Stimulated activated CD8-positive, alpha-beta memory T cell treated with anti-CD3 and anti-CD28 coated beads, Interleukin-4, amount 100 ng/mL, for 48 hours (primary cell): Measurements from ENCODE around the gene HHAT.
"Not testable (repeated sequence)": the region's sequence is repeated elsewhere in the genome, so short reads cannot be mapped to it uniquely, and the experiment has no call there.

Experiments
- DNase-seq: peaks from one replicate; pipeline ENCODE4 v3.0.0-alpha.2; 2020

HHAT gene

DNA sequence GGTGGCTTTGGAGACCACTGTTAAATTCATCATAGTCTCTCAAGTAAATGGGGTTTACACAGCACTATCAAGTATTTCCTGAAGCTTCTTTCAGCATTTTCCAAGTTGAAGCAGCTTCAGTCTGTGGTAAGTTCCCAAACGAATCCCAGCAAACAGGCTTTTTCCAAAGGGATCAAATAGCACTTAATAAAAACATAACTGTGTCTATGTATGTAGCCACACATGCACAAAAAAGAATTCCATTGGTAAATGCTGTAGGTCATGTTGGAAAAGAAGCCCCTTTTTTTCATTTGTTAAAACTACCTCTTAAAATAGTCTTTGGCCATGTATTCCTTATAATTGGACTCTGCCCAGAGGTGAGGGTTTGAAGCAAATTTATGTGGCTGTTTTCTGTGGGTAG, 69.8 kb downstream of the HHAT start:
- DNase-seq: no peak

DNA sequence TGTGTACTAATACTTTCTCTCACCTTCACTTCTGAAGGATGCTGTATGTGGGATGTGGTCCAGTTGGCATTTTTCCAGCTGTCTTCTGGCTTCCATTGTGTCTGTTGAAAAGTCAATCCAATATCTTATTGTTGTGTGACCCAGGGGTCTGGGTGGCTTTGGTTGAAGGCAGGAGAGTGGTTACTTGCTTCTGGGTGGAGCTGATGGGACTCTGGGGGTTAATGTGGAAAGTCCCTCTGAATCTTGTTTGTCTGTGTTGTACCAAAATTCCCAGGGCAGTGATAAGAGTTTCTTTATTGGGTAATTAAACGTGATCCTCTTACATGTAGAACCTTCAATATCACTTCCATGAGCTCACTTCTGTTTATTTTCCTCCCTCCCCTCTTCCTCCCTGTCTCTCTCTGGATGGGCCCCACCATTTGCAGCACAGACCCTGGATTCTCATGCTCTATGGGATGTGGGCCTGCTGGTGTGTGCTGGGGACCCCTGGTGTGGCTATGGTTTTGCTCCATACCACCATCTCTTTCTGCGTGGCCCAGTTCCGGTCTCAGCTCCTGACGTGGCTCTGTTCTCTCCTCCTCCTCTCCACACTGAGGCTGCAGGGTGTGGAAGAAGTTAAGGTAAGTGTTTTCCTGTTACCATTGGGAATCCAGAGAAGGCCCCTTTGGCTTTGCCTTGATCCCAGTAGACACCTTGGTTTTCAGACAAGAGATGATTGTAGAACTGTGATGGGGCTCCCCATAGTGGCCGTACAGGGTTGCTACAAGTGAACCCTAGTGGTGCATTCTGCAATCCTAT, 71.5 kb downstream of the HHAT start:
- DNase-seq: peak; percentile 65

DNA sequence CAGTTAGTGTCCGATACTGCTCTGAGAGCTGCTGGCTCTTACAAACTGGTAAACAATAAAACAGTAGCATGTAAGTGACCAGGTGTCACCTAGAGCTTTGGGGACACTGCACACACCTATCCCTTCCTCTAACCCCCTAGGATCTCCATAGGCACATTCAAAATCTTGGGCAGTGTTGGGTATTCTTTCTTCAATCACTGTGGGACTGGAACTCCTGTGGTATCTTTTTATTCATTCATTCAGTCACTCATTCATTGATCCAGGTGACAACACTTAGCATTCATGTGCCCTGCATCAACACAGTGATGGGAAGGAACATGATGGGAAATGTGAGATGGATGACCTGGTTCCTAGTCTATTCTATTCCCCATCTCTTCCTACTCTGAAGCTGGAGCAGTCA, 73.9 kb downstream of the HHAT start:
- no peak for DNase-seq

DNA sequence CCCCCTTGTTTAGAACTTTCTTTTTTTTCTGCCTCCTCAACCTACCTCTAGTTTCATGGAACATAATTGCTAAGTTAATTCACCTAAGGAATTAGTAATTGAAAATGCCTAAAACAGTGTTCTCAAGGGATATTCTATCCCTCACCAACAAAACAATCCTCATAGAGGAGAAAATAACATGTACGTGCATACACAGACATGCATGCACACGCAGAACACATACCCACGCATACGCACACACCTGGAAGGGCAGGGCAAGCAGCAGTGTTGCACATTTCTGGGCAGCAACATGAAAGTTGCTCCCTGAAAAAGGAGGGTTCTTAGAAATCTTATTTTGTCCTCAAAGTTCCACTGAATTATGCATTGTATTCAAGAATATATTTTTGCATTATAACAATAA, 76.6 kb downstream of the HHAT start:
- no peak for DNase-seq

DNA sequence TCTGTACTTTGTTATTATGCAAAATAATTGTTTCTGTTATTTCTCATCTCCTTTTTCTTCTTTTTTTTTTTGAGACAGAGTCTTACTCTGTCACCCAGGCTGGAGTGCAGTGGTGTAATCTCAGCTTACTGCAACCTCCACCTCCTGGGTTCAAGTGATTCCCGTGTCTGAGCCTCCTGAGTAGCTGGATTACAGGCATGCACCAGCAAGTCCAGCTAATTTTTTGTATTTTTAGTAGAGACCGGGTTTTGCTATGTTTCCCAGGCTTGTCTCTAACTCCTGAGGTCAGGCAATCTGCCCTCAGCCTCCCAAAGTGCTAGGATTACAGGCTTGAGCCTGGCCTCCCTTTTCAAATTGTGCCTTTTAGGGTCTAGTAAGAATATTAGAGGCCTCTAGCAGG, 77.6 kb downstream of the HHAT start:
- DNase-seq: not testable (repeated sequence)

DNA sequence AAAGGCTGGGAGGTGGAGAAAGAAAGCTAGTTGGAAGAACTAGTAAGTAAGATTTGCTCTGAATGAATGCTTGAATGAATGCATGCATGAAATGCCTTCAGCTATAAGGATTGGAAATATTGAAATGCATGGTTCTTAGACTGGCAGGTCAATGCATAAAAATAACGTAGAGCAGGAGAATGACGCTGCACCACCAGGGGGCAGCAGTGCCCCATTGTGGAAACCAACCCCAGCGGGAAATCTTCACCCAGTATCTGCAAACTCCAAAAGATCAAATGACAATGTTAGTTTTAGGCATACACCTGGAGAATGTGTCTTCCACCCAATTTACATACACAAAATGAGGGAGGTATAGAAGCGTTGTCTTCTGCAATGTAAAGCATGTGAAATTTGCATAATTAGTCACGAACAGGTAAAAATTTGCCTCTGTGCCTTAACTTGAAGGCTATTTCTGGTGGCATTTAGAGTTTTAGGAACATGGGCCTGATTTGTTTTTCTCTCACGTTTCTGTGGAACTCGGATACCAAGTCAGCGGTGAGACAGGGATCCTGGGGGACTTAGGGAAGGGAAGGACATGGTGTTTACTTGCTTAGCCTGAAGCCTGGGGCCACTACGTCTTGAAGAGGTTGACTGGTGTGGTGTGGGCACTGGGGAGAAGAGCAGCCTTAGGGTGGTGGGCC, 78.6 kb downstream of the HHAT start:
- DNase-seq: peak; percentile 90

DNA sequence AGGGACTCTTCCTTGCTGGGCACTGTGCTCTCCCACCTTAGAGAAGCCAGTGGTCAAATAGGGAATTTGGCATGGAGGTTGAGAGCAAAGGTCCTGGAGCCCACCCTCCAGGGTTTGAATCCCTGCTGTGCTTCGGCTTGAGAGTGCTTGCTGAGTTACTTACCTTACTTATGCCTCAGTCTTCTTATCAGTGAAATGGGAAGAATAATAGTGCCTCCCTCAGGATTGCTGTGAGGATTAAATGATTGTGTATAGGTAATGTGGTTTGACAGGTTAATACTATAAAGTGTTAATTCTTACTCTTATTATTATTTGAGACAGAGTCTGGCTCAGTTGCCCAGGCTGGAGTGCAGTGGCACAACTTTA, 79.2 kb downstream of the HHAT start:
- DNase-seq: no peak

DNA sequence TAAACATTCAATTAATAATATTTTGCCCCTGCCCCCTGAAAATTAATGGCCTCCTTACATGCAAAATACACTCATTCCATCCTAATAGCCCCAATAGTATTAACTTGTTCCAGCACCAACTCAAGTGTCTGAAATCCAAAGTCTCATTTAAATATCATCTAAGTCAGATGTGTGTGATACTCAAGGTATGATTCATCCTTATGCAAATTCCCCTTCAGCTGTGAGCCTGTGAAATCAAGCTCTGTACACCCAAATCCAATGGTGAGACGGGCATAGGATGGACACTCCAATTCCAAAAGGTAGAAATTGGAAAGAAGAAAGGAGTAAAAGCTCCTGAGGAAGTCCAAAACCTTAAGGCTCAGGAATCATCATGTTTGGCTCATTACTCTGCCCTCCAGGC, 83.5 kb downstream of the HHAT start:
- DNase-seq: no peak

DNA sequence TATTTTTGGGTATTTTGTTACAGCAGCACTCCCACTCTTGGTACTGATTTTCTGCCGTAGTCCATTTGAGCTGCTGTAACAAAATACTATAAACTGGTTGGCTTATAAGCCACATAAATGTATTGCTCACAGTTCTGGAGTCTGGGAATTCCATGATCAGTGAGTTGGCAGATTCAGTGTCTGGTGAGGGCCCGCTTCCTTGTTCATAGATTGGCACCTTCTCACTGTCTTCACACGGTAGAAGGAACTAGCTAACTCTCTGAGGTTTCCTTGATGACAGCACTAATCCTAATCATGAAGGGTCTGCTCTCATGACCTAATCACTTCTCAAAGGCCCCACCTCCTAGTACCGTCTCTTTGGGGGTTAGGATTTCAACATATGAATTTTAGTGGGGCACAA, 85.2 kb downstream of the HHAT start:
- no peak for DNase-seq

DNA sequence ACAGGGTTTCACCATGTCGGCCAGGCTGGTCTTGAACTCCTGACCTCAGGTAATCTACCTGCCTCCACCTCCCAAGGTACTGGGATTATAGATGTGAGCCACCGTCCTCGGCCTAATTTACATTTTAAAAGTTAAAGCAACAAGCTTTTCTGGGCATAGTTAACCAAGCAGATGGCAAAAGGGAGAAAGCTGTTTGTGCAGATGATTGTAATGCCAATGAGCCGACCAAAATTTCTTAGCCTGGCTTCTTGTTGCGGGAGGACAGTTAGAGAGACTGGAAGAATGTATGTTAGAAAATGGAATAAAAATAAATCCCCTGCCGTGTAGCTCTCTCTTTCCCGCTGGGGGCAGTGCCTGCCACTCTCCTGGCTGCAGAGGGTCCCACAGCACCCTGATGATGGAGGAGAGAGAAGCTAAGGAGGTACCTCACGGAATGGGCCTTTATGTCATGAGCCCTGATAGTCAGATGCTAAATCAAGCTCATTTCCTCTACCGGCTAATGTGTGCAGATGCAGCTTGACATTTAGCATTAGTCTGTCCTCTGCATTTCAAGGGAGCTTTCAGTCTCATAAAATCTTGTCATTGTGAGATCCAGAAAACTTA, 87.2 kb downstream of the HHAT start:
- DNase-seq: no peak

DNA sequence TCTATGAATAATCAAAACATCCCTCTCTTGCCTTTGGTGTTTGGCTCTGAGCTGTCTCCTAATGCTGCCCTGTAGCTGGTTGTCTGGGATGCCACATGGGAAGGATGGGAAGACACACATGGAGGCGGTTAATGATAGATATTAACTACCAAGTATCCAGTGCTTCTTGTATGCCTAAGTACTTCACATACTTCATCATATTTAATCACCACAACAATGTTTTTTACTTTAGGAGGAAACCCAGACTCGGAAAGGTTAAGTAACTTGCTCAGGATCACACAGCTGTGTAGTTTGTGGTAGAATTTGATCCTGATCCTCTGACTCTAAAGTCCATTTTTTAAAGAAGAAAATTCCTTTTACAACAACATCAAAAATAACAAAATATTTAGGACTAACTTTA, 88.0 kb downstream of the HHAT start:
- DNase-seq: no peak

DNA sequence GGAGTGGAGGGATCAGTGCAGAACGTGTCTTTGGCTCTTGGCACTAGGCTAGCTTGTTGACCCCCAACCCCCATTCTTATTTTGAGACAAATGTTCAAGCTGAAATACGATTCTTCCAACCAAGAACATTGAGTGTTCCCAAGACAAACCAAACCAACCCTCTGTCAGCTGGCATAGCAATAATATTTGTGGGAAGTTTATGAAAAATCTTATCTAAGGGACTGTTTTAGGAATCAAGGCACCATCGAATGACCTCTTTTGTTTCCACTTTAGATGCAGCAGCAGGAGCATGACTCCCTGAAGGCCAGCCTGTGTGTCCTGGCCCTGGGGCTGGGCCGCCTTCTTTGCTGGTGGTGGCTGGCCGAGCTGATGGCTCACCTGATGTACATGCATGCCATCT, 89.2 kb downstream of the HHAT start:
- no peak for DNase-seq

DNA sequence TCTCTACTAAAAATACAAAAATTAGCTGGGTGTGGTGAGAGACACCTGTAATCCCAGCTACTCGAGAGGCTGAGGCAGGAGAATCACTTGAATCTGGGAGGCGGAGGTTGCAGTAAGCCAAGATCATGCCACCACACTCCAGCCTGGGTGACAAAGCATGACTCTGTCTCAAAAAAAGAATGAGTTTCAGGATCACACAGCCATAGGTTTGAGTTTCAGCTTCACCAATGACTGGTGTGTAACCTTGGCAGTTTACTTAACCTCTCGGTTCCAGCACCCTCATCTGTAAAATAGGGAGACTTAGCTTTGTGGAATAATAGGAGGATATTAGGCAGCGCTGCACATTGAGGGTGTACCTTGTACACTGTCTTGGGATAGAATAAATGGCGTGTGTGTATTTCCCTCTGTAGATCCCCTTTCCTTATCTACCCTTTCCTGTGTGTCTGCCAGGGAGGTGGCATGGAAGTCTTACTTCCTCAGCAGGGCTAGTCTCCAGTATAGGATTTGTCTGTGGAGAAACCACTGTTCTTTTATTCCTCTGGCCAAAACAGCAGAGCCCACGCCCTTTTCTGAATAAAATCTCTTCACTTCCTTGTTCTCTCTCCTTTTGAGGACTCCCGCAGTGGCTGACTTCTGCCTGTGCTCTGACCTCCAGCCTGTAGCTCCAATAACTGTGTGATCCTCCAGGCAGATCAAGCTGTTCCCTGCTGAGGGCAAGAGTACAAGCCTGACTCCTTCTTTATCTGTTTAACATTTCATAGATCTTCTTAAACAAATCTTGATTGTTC, 90.4 kb downstream of the HHAT start:
- no peak for DNase-seq

DNA sequence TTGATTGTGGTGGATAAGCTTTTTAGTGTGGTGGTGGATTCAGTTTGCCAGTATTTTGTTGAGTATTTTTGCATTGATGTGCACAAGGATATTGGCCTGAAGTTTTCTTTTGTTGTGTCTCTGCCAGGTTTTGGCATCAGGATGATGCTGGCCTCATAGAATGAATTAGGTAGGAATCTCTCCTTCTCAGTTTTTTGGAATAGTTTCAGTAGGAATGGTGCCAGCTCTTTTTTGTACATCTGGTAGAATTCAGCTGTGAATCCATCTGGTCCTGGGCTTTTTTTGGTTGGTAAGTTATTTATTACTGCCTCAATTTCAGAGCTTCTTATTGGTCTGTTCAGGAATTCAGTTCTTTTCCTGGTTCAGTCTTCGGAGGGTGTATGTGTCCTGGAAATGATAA, 98.0 kb downstream of the HHAT start:
- not testable (repeated sequence) for DNase-seq

DNA sequence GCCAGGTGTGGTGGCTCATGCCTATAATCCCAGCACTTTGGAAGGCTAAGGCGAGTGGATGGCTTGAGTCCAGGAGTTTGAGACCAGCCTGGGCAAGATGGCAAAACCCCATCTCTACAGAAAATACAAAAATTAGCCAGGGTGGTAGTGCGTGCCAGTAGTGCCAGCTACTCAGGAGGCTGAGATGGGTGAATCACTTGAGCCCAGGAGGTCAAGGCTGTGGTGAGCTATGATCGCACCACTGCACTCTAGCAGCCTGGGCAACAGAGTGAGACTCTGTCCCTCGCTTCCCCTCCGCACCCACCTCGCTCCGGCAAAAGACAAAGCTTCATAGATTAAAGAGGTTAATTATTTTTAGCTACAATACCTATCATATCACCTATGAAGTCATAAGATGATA, 100.0 kb downstream of the HHAT start:
- DNase-seq: no peak

DNA sequence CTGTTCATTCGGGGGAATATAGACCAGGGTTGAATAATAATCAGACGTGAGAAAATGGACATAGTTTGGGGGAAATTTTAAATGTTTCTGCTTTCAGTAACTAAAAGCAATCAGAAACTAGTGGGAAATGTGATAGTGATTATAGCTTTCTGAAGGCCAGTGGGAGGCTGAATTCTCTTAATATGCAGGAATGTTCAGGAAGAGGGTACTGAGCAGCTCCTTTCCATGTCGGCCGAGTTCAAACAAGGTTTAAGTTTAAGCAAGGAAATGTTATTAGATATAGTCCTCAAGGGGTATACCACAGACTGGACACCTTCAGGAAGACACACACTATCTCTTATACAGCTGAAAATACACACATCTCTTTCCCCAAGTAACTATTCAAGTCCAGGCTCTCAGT, 105.5 kb downstream of the HHAT start:
- no peak for DNase-seq

DNA sequence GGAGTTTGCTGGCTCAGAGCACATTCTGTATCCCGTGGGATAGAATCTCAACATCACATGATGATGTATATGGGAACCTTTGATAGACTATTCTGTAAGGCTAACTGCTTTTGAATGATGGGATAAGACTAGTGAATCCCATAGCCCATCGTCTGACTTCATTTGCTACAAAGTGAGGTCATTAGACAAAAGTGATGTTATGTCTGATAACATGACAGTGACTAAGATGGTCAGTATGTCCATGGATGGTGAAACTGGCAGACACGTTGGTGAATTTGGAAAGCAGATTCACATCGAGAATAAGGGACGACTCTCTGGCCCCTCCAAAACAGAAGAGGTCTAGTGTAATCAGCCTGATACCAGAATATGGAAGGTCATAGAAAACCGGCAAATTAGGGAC, 108.4 kb downstream of the HHAT start:
- no peak for DNase-seq

DNA sequence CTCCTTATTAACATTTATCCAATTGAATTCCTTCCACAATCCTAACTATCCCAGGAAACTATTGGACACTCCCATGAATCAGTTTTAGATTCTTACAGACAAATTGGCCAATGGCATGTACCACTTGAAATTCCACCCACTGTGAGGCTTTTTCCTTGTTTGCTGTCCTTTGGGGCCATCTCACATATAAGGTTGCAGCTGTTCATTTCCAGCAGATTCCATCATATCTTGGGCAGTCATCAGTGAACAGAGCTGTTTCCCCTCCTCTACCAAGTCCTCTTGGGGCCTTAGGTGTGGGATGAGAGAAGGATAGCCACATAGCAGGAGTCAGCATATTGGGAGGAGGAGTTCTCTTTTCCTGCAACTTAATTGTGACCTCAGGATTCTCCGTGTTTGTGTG, 109.1 kb downstream of the HHAT start:
- DNase-seq: no peak

DNA sequence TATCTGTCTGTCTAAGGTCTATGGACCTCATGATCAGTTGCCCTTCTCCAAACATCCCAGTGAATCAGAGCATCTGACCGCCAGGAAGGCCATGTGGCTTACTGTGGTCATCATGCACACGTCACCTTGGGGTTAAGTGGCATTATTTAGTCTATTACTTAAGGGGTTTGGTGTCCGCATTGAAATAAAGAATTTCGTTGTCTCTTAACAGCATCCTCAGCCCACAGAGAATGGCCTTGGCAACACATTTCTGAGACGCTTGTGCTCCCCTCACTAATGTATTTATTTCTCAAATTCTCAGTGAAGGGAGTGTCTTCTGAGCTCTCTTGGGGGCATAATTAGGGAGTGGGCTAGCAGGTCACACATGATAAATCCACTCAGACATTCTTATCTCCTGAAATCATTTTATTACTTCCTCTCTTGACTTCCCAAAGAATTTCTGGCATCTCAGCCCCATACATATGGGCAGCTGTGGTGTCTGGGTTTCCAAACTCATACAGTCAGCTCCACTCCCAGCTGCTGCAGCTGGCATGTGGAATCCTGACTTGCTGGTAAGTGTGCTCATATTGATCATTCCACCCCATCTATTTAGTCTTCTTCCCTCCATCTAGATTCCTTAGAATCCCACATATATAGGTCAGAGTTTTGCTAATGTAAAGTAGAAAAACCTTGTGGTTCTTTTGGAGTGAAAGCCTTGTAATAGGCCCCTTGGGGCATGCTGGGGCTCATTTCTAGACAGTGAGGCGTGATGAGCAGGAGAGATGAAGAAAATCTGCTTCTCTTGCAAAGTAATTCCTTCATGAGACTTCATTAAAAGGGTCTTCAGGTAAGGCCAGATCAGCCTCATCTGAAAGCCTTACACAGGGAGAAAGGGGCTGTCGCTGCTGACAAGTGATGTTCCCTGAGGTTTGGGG, 110.5 kb downstream of the HHAT start:
- no peak for DNase-seq

DNA sequence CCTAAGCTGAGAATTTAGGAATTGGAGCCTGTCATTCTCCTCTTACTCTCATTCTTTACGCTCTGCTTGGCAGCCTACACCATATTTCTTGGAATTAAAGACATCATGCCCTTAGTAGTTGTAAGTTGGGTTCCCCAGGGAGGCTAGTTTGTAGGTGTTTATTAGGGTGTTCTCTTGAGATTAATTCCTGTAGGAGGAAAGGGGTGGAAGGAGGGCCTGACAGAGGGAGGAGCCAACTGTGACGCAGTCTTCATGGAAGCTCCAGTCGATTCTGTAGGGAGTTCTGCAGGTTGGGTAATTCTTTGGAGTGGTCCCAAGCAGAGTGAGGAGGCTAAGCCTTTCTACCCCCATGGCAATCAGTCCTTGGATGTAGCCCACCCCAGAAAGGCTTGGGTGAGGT, 111.4 kb downstream of the HHAT start:
- DNase-seq: no peak

DNA sequence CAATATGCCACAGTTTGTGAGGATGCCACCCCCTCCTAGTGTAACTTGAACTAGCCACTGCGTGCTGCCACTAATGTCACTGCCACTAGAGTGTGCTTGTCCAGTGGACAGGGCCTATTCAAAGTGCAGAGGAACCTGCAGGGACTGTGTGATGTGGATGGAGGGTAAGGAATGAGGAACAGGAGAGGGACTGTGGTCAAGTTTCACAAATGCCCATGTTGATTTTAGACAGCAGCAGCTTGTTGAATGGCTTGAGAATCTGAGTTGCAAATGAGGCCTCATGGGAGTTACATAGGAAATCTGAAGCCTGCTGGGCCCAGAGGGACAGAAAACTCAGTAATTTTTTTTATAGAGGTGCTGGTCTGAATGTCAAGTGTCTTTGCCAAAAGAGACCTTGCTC, 112.3 kb downstream of the HHAT start:
- DNase-seq: no peak

DNA sequence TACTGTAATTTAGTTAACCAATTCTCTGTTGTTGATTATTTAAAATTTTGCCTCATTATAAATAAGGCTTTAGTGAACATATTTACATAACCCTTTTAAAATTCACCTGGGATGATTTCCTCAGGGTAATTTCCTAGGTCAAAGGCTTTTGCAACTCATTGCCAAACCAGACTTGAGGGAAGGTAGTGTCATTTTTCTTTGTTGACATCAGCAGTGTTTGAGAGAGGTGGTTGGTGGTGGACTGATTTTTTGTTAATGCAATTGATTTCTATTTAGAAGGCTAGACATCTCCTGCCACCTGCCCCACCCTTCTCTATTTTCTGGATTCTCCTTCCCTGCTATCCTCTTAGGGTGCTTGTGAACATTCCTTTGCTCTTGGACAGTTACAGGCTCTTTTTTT, 116.8 kb downstream of the HHAT start:
- no peak for DNase-seq

DNA sequence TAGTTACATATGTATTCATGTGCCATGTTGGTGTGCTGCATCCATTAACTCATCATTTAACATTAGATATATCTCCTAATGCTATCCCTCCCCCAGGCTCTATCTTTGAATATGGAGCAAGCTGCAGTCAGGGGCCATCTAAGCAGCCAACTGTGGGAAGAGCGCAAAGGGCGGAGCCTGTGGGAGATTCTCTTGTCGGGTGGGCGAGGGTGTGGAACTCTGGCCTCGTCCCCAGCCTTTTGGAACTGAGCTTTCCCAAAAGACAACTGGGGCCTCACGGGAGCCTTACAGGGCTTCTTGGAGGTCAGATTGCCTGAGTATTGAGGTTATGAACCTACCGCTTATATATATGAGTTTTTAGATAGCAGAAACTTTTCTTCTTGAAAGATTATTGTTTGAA, 117.2 kb downstream of the HHAT start:
- DNase-seq: no peak
